Gastrocnemius medialis (tissue), 4 donors: ENCODE data around the gene GNL2.

ENCODE experiments used
- CTCF ChIP-seq, 5 experiments: fragments of 450-650 bp in 3 of 5; fragments of 200-600 bp in 2 of 5; sonication (generic) in 2 of 5; IDR thresholded peaks in 4 of 5; conservative IDR thresholded peaks in 1 of 5; 1 replicate in 4 of 5; 2 replicates in 1 of 5; pipeline ENCODE4 v1.5.1; 2016 to 2019; ENCODE audit warnings: antibody characterized with exemption in 5 of 5, mild to moderate bottlenecking in 3 of 5, moderate library complexity in 3 of 5
- POLR2A ChIP-seq, 2 donors: fragments of 450-650 bp; IDR thresholded peaks; one replicate each; pipeline ENCODE4 v1.6.1; 2017; ENCODE audit warnings: antibody characterized with exemption in 2 of 2, mild to moderate bottlenecking in 2 of 2, moderate library complexity in 2 of 2

GRCh38 chr1:37545019-37545418 is 50.7 kb downstream of the GNL2 start:
- no peak for TF ChIP-seq CTCF (IDR thresholded peaks at IDR 0.05 in 4 of 5, conservative IDR thresholded peaks at IDR 0.05 in 1 of 5)
- no peak for TF ChIP-seq POLR2A (IDR thresholded peaks at IDR 0.05)
